OCI-LY3 (cell line): ENCODE data around the gene CPZ.

Experiments
- CTCF ChIP-seq: fragments of 200-600, 300-600 bp; sonication (generic); IDR thresholded peaks from 2 replicates; pipeline ENCODE4 v1.5.1; 2014; ENCODE audit warnings: antibody characterized with exemption, low read length, low read depth
- EZH2phosphoT487 ChIP-seq: fragments of 200-600 bp; shearing (Covaris generic); IDR thresholded peaks from 2 replicates; pipeline ENCODE4 v1.6.1; 2018; ENCODE audit warnings: antibody characterized with exemption, mixed run types, low read depth

GRCh38 chr4:8591626-8592365, 769 bp upstream of the CPZ start:
- no peak for TF ChIP-seq CTCF
- TF ChIP-seq EZH2phosphoT487 = no peak
